Effector CD8-positive, alpha-beta T cell (primary cell): ENCODE results near the gene WDR82.

Source experiments
- DNase-seq: peaks from one replicate; lab custom pipeline; 2025; lab: John Stamatoyannopoulos, UW

Gene WDR82

DNA sequence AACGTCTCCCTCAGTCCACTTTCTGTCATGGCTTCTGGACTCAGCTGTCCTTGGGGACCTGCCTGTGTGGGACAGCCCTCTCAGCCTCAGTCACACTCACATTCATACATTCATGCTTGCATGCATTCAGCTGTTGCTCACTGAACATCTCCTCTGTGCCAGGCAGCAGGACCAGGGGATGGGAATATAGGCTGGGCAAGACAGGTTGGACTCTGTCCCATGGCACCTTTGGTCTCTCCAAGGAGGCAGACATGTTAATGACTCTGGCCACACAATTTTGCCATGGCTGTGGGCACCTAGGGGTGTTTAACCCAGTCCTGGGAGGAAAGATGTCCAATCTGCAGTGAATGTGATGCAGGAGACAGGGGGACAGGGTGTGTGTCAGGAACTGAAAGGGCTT, 29.9 kb upstream of the WDR82 start:
- DNase-seq, result no peak

DNA sequence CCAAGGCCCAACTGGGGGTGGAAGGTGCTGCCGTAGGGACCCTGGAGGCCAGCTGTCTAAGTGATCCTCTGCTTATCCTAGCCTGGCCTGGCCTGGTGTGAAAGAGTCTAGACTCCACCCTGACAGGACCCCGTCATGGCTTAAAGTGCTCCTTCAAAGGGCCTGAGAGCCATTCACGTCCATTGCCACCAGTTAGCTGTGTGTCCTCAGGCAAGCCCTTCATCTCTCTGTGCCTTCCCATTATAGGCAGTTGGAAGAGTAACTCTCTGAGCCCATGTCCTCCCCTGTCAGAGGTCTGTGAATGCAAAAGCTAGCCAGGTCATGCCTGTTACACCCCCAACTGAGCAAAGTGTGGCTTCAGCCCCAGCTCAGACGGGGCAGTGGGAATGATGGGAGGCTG, 28.5 kb upstream of the WDR82 start:
- no peak for DNase-seq

DNA sequence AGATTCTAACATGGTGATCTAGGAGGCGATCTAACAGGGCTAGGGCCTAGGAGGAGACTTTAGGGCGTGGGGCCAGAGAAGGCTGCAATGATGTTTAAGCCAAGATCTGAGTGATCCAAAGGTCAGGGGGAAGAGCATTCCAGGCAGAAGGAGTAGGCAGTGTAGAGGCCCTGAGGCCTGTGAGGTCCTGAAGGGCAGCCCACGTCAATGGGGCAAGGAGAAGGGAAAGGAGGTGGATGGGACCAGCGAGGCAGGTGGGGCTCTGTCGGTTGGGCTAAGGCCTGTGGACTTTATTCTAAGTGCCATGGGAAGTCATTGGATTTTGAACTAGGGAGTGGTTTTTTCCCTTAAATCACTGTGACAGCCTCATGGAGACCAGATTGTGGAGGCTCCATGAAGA, 27.5 kb upstream of the WDR82 start:
- DNase-seq, result no peak

DNA sequence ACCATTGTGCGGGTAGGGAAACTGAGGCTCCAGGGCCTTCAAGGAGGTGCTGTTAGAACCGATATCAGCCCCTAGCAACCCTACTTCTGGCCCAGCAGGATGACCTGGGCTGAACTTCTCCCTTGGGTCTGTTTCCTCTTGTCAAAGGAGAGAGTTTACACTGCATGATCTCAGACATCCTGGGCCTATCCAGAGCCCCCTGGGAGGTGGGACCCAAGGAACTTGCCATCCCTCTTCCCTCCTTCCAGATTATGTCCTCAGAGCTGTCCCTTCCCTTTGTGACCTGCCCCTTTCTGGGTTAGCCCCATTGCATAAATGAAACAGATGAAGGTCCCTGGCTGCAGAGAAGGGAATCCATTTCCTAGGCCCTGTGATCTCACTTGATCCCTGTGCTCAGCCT, 25.4 kb upstream of the WDR82 start:
- DNase-seq, result no peak

DNA sequence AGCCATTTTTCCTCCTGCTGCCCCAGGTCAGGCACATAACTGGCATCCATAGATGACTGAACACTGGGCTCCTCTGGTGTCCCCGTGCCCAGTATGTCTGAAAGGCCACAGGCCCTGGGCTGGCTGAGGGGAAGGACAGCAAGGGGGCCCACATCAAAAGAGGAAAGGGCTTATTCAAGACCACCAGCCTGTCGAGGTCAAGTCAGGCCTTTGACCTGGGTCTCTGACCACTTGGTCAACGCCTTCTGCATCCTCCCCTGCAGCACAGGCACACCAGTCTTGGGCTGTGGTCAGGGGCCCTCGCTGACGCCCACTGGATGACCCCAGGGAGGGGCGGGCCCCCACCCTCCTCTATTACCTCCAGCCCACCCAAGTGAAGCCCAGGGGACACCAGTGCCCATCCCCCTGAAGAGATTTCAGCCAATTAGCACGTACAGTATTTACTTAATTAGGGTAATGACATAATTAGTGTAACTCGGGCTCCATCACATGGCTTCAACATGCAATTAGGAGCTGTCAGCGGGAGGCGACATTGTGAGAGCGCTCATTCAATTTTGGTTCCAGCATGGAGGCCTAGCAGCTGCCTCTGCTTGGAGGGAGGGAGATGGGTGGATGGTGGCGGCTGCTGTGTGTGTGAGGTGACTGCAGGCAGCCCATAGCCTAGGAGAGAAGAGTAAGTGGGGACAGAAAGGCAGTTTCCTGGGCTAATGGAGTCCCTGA, 24.1 kb upstream of the WDR82 start:
- no peak for DNase-seq

DNA sequence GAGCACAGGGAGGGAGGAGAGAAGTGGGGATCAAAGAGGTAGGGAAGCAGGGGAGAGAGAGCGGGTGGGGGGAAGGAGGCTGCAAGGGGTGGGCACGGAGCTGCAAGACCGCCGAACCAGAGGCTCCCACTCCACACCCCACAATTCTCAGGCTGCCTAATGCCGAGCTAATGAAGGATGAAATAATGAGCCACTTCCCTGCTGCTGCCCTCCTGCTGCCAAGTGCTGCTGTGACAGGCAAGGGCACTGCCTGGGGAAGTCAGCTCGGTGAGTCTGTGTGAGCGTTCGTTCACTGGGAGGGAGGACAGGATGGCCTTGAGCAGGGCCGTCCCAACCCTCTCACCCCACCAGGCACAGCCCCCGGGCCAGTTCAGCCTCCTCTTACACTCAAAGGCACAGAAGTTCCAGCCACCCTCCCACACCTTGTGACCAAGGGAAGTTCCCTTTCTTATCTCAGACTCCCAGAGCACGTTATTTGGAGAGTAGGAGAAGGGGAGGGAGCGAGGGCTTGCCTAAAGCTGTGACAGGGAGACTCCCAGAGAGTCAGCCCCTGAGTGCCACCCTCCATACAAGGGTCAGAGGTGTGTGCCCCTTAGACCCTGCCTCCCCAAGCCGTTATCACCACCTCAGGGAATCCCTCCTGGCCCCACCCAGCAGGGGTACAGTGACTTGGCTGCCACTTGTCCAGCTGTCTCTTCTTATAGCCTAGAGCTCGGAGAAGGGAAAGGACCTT, 21.6 kb upstream of the WDR82 start:
- no peak for DNase-seq

DNA sequence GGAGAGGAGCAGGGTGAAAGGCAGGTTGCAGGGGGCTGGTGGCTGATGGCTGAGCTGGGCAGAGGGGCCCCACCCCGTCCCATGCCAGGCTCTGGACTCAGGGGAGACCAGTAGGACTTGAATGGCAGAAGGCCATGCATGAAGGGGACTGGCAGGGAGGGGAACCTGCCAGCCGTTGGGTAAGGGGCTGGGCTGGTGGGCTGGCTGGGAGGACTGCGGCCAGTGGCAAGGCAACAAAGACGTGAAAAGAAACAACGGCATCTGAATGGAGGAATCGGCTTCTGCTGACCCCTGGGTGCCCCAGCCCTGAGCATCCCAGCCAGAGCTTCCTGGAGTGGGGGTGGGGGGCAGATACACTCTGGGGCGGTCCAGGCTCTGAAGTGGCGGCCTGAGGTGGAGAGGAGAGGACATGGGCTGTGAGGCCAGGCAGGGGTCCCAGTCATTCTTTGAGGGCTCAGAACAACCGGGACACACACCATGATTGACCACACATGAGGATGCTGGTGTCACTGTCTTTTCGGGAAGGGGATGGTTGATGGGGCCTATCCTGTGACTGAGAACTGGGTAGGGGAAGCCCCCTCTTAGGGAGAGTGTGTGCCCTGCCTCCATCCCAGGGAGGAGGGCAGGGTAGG, 20.9 kb upstream of the WDR82 start:
- no peak for DNase-seq

DNA sequence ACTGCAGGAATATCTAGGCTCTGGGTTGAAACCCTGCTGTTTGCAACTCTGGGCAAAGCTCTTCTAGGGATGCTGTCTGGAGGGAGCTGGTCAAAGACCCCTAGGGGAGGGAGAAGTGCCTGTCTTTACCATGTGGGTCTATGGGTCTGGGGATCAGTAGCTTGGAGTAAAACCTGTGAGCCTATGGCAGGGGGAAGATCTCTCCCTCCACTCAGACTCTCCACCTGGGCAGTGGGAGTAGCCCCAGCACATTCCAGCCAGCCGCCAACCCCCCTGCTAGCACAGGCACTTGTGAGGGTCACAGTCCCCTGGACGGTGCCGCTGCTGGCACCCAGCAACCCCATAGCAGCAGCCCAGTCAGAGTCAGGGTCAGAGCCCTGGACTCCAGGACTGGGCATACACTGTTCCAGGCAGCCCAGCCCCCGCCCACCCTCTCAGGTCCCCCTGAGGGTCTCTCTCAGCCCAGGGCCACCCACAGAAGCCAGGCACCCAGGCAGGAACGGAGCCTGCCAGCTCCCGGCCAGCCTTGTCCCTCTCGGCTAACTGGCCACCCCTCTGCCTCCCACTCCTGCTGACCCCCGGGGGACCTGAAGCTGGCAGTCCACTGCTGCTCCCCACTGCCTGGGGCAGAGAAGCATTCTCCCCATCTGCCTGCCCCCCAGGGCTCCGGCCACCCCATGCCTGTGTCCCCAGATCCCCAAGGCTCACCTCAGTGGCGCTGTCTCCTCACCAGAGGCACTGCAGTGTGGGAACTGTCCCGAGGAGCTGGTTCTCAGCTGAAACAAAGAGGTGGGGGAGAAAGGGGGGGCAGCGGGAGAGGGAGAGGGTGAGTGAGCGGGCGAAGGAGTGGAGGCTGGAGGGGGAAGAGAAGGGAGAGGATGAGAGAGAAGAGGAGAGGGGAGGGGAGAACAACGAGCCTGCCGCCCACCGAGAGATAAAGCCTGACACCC, 20.0 kb upstream of the WDR82 start:
- no peak for DNase-seq

DNA sequence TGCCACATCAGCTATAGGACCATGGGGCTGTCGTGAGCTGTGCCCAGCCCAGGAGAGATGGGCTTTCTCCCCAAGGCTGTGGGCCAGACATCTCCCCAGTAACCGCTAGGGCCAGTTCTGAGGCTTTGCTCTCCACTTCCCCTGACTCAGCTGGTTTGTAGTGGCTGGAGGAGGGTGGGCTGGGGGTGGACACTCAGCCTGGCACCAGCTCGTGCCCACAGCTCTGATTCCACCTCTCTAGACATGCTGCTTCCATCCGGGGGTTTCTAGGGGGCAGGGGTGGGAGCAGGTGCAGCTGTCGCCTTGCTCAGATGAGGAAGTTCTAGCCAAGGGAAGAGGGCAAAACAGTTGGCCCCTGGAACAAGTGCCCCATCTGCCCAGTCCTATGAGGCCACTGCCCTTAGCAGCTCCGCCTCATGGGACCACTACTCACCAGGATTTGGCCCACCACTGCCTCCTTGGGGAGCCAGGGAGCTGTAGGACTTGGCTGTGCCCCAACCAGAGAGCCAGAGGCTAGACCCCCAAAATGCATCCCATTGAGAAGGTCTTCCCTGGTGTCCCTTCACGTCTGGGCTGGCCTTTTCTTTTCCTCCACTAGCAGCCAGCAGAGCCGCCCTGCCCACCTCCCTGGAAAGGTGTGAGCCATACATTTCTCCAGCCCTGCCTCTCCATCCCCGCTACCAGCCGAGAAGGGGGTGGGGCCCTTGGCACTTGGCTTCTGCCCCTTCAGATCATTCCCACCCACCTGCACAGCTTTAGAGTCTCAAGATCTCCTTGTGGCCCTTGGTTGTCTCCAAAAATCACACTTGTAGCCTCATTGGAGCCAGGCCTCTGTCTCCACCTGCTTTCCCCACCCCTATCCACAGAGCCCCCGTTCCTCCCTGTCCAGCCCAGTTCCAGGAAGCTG, 19.0 kb upstream of the WDR82 start:
- DNase-seq, result no peak

DNA sequence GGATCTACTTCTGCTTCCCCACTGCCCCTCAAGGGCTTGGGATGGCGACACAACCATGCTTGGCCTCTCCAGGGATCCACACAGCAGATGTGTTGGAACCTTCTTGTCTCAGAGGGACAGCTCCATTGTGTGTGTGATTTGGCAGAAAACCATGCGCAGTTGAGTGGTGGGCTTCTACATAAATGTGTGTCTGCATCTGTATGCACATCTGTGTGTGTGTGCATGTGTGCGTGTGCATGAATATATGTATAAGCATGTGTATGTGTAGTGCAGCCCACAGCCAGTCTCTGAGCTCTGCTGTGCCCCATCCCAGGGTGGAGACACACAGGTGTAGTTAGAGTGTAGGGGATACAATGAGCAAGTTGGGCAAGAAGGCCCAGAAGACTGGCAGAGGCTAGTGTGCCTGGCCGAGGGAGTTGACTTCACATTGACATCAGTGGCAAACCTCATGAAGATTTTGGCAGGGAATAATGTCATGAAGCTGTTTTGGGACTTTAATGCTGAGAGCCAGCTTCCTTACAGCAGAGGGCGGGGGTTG, 17.3 kb upstream of the WDR82 start:
- no peak for DNase-seq

DNA sequence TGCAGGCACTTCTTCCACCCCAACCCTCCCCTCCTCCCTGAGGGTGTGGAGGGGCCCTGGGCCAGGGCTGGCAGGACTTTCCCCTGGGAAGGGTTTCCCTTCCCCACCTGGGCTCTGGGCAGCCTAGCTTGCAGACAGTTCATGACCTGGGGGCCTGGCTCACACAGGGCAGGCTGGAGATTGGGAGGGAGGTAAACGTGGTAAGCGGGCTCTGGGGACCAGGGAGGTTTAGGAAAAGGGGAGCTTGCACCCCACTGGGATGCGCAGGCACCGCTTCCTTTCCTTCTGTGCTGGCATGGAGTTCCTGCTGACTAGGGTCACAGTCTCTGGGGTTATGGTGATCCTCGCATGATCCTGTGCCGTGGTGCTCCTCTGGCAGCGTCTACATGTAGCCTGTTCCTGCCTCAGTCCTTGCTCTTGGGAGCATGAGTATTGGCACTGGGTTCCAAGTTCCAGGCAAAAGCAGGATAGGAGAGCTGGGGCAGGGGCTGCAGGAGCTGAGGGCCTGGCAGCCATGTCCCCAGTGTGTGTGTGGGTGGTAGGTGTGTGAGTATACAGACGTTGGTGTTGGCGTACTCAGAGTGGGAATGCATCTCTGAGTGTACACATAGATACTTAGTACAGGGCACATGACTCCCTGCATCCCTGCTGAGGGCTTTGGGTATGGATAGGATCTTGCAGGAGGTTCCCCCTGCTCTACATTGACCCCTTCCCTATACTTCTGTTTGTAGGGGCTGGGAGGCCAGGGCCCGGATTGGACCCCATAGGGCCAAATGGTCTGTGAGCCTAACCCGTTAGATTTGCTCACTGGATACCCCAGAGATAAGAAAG, 16.1 kb upstream of the WDR82 start:
- DNase-seq, result no peak

DNA sequence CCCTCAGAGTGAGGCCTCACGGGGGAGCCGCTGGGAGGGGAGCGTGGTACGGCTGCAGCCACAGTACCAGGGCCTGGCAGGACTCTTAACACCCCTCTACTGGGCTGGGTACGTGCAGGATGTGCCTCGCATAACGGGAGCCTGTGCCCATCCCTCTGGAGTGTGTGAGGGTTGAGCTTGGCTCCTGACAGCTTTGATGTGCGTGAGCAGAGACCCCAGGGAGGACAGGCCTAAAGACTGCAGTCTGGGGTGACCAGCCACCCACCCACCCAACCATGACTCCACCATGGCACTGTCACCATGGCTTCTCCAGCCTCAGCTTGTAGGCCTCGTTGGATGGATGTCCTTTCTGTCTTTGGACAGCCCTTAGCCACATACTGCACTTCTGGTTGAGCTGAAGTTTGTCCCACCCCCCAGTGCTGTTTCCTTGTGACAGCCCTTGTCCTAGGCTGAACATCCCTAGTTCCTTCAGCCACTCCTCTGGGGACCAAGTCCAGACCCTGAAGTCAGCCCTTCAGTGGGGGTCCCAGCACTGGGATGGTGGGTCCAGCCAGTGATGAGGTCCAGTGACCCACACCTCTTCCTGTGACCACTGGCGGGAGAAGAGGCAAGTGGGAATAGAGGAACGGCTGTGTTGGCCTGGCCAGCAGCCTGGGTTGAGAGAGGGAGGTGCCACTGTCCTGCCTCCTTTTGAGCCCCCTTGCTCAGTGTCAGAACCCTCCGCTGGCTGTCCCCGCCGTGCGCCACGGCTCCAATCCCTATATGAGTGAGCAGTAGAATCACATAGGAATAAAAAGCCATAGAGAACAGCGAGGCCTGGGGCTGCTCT, 15.3 kb upstream of the WDR82 start:
- no peak for DNase-seq

DNA sequence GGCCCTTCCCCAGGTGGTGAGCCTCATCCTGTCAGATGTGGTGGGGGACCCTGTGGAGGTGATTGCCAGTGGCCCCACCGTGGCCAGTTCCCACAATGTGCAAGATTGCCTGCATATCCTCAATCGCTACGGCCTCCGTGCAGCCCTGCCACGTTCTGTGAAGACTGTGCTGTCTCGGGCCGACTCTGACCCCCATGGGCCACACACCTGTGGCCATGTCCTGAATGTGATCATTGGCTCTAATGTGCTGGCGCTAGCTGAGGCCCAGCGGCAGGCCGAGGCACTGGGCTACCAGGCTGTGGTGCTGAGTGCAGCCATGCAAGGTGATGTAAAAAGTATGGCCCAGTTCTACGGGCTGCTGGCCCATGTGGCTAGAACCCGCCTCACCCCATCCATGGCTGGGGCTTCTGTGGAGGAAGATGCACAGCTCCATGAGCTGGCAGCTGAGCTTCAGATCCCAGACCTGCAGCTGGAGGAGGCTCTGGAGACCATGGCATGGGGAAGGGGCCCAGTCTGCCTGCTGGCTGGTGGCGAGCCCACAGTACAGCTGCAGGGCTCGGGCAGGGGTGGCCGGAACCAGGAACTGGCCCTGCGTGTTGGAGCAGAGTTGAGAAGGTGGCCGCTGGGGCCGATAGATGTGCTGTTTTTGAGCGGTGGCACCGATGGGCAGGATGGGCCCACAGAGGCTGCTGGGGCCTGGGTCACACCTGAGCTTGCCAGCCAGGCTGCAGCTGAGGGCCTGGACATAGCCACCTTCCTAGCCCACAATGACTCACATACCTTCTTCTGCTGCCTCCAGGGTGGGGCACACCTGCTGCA, 14.0 kb upstream of the WDR82 start:
- no peak for DNase-seq

DNA sequence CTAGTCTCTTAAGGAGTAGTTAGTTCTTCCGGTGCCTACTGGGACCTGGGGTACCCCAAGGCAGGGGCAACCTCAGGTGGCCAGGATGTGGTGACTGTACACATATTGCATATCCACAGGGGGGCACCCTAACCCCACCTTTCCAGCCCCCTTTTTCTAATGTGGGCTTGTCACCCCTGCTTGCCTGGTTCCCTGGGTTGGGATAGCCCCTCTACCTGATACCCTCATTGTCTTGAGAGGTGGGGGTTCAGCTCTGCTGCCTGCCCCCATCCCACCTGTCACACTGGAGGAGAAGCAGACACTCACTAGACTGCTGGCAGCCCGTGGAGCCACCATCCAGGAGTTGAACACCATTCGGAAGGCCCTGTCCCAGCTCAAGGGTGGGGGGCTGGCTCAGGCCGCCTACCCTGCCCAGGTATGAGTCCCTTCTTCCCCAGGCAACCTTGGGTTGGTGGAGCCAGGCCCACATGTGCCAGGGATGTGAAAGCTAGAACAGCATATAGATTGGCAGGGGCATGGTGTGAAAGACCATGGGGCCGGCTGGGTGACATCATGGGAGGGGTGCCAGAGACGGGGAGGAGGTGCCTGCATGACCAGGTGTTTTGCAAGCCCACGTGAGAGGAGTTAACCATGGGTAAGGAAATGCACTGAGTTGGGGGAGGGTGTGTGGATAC, 13.2 kb upstream of the WDR82 start:
- peak; percentile 26 for DNase-seq

DNA sequence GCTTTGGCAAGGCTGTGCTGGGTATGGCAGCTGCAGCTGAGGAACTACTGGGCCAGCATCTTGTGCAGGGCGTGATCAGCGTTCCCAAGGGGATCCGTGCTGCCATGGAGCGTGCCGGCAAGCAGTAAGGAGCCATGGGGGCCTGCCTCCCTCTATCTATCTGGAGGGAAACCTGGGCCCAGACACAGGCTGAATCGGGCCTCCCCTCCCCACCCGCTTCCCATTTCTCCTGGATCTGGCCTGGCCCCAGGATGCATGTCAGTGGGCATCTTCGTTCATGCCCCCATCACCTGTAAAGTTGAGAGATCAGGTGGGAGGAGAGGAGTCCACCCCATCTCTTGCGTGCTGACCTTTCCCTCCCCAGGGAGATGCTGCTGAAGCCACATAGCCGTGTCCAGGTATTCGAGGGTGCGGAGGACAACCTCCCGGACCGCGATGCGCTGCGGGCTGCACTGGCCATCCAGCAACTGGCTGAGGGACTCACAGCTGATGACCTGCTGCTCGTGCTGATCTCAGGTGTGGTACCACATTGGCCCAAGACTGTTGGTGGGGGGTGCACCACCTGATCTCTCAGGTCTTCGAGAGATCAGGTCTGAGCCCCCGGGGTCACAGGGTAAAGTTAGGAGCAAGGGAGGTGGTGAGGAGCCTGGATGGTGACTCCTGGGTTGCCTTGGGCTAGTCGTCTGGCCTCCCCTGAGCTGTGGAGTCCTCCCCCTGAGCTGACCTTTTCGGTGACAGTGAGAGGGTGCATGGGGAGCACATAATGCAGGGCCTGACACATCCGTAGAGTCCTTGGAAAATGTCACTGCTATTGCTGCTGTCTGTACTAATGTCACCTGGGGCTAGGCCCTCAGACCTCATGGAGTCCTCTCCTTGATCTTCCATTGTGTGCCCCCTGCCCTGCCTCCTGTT, 12.4 kb upstream of the WDR82 start:
- no peak for DNase-seq
